Right atrium auricular region (tissue), 2 donors: ENCODE results near the gene DRP2. TPM values are rescaled to one million over a fixed set of nuclear protein-coding genes. Genes with fewer than 3 reads are reported as not detected.
A peak's percentile ranks its signal among the peaks of the same experiment; 100 is the strongest.
"Not testable (repeated sequence)": the region's sequence is repeated elsewhere in the genome, so short reads cannot be mapped to it uniquely, and the experiment has no call there.

ENCODE experiments used
- DNase-seq: peaks from one replicate; pipeline ENCODE4 v3.0.0-alpha.2; 2019; ENCODE audit warnings: low spot score
- H3K27ac ChIP-seq, 2 donors: fragments of 200-600 bp; sonication (generic); 1 replicate in 1 of 2; 2 replicates in 1 of 2; pipeline ENCODE4 v1.5.1; 2016 to 2019
- H3K27me3 ChIP-seq, 2 donors: fragments of 200-600 bp; sonication (generic); one replicate each; pipeline versions ENCODE4 v1.5.1 to v1.6.0; 2017 to 2019
- H3K36me3 ChIP-seq: fragments of 200-600 bp; sonication (generic); one replicate; pipeline ENCODE4 v1.5.1; 2016
- H3K4me1 ChIP-seq, 2 donors: fragments of 200-600 bp; sonication (generic); one replicate each; pipeline versions ENCODE4 v1.5.1 to v1.6.0; 2017 to 2019
- H3K4me3 ChIP-seq, 2 donors: fragments of 200-600 bp; sonication (generic); 1 replicate in 1 of 2; 2 replicates in 1 of 2; pipeline ENCODE4 v1.5.1; 2017 to 2019; ENCODE audit warnings: mild to moderate bottlenecking in 1 of 2, moderate library complexity in 1 of 2
- H3K9me3 ChIP-seq, 2 donors: fragments of 200-600 bp; sonication (generic); one replicate each; pipeline ENCODE4 v1.5.1; 2019
- total RNA-seq, 2 donors: library from RNA; depleted of rRNA; stranded (reverse); fragments of >200 nt; gene quantifications; one replicate each; pipeline ENCODE4 v1.1.0, GENCODE V29; 2016
- TF ChIP-seq, protein P1 (sequence below), 2 donors: fragments of 200-600 bp; sonication (generic); IDR thresholded peaks; one replicate each; pipeline ENCODE4 v1.5.1; 2019; ENCODE audit warnings: antibody characterized with exemption in 2 of 2

Gene DRP2
- total RNA-seq, 2 donors from 2014 or later: 0.04 TPM; not detected in 1

- H3K9me3 ChIP-seq: no peaks in the 10 kb centered on the region
- H3K27ac ChIP-seq: no peak overlapping the region
- no peaks in the 10 kb centered on the region for H3K4me1 ChIP-seq
- no peaks in the 10 kb centered on the region for H3K36me3 ChIP-seq
- H3K4me3 ChIP-seq: no peak overlapping the region
- no peaks in the 10 kb centered on the region for H3K27me3 ChIP-seq
- TF ChIP-seq, protein P1, sequence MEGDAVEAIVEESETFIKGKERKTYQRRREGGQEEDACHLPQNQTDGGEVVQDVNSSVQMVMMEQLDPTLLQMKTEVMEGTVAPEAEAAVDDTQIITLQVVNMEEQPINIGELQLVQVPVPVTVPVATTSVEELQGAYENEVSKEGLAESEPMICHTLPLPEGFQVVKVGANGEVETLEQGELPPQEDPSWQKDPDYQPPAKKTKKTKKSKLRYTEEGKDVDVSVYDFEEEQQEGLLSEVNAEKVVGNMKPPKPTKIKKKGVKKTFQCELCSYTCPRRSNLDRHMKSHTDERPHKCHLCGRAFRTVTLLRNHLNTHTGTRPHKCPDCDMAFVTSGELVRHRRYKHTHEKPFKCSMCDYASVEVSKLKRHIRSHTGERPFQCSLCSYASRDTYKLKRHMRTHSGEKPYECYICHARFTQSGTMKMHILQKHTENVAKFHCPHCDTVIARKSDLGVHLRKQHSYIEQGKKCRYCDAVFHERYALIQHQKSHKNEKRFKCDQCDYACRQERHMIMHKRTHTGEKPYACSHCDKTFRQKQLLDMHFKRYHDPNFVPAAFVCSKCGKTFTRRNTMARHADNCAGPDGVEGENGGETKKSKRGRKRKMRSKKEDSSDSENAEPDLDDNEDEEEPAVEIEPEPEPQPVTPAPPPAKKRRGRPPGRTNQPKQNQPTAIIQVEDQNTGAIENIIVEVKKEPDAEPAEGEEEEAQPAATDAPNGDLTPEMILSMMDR (IDR thresholded peaks at IDR 0.05): no peak
- DNase-seq: no peak
These were observed 46.4 kb downstream of the DRP2 start for GRCh38 chrX:101265869-101266428.

- H3K4me3 ChIP-seq: no peak overlapping the region
- no peak for DNase-seq
- H3K27ac ChIP-seq: no peak overlapping the region
- TF ChIP-seq, protein P1 (IDR thresholded peaks at IDR 0.05): no peak
- no peaks in the 10 kb centered on the region for H3K36me3 ChIP-seq
- H3K9me3 ChIP-seq: no peaks in the 10 kb centered on the region
- no peaks in the 10 kb centered on the region for H3K27me3 ChIP-seq
- H3K4me1 ChIP-seq: no peaks in the 10 kb centered on the region
These were observed 54.6 kb downstream of the DRP2 start for GRCh38 chrX:101274198-101274597.

DNA sequence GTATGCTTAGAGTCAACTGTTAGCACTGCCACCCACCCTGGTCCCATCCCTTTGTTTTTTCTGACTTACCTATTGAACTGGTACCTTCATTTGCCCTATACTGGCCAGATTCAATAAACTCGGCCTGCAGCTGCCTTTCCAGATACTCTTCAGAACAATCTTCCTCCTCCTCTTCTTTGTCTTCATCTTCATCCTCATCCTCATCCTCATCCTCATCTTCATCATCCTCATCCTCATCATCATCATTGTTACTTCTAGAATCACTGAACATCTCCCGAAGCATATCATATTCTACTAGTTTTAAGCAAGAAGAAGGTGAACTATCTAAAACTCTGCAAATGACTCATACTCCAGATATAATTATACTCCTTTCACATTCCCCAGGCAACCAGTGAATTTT lies 56.7 kb downstream of the DRP2 start:
- H3K9me3 ChIP-seq: no peaks in the 10 kb centered on the region
- no peak for DNase-seq
- no peaks in the 10 kb centered on the region for H3K4me1 ChIP-seq
- H3K27me3 ChIP-seq: no peaks in the 10 kb centered on the region
- H3K36me3 ChIP-seq: no peaks in the 10 kb centered on the region
- TF ChIP-seq, protein P1 (IDR thresholded peaks at IDR 0.05): no peak
- H3K27ac ChIP-seq: no peak overlapping the region
- no peak overlapping the region for H3K4me3 ChIP-seq

DNA sequence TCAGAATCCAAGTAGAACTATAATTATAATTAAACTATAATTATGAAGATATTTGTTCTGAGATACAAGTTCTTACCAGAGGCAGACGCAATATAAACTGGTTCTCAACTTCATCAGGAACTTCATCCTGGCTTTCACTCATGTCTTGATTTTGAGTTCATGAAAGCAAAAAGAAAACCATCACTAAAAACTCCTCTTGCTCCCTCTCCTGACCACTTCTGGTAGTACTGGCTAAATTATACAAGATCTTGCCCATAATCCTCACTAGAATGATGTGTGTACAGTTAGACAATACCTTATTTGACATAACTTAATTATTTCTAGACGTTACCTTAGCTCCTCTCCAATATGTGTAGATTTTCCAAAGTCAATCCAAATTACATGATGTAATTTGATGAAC lies 67.8 kb downstream of the DRP2 start:
- Histone ChIP-seq H3K27ac (no peak overlapping the region), H3K27me3 (peaks cover 0 to 4% of the 10 kb centered on the region in 2 donors), H3K36me3 (no peaks in the 10 kb centered on the region), H3K4me1 (no peaks in the 10 kb centered on the region), H3K4me3 (no peak overlapping the region), H3K9me3 (no peaks in the 10 kb centered on the region)
- DNase-seq: no peak
- TF ChIP-seq, protein P1 (IDR thresholded peaks at IDR 0.05): peak in 1 of 2 donors; percentile 68

DNA sequence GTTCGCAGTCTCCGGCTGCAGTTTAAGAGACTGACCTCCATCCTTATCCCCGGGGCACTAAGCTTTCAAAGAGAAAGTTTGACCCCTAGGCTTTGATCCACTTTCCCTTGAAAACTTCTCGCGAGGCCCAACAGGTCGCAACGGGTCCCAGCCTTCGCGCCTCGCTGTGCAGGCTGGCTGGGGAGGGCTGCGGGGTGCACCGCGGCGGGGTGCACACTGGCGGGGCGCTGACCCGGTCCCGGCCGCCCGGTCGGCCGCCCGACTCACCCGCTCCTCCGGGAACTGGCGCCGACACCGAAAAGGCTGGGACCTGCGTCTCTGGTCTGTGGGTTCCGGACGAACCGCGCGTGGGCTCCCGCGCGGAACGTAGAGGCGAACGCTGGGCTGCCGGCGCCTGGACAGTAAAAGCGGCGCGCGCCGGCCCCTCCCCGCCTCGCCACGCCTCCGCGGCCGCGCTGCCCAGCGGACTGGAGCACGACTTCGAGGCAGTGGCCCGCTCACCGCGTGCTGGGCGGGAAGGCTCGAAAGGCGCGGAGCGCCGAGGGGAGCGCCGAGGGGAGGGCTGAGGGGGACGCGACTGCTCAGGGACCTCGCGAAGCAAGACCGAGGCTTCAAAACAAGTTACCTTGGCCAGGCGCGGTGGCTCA lies 71.5 kb downstream of the DRP2 start, which contains the start of gene TAF7L:
Gene TAF7L, minus strand, starts transcription at position 378 of the 647 bp plus-strand sequence. CDS start 3,791 bp downstream, outside the sequence.
- H3K4me1 ChIP-seq: no peaks in the 10 kb centered on the region
- H3K27me3 ChIP-seq: peaks cover 0 to 4% of the 10 kb centered on the region in 2 donors
- H3K27ac ChIP-seq: no peak within 1 kb of the TSS
- no peaks in the 10 kb centered on the region for H3K36me3 ChIP-seq
- H3K9me3 ChIP-seq: no peaks in the 10 kb centered on the region
- TF ChIP-seq, protein P1 (IDR thresholded peaks at IDR 0.05): no peak
- H3K4me3 ChIP-seq: peak within 1 kb of the TSS in 1 of 2 donors; percentile 7
- no peak for DNase-seq

DNA sequence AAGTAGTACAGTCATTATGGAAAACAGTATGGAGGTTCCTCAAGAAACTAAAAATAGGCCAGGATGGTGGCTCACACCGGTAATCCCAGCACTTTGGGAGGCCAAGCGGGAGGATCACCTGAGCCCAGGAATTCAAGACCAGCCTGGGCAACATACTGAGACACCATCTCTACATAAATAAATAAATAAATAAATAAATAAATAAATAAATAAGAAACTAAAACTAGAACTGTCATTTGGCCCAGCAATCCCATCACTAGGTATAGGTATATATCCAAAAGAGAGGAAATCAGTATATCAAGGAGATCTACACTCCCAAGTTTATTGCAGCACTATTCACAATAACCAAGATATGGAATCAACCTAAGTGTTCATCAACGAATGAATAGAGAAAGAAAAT lies 76.0 kb downstream of the DRP2 start:
- H3K27me3 ChIP-seq, DNase-seq, H3K9me3 ChIP-seq, H3K4me1 ChIP-seq, H3K27ac ChIP-seq, H3K36me3 ChIP-seq, H3K4me3 ChIP-seq: not testable (repeated sequence)
